OCI-M1 (cell line): ENCODE measurements around the gene HLCS.

Experiments used
- DNase-seq: peaks from one replicate; lab custom pipeline; 2025; lab: John Stamatoyannopoulos, UW

Gene HLCS

GRCh38 chr21:36701756-36702621 lies 264.5 kb downstream of the HLCS start:
- DNase-seq: no peak

GRCh38 chr21:36700971-36701755 lies 265.3 kb downstream of the HLCS start:
- DNase-seq: no peak
